ENCODE results near the gene ABCC10. TPM values are rescaled to one million over a fixed set of nuclear protein-coding genes. Genes with fewer than 3 reads are reported as not detected.

ABCC10 gene
- total and polyA plus RNA-seq, 10 of the 15 experiments (the other 5 are each of a cell fraction or from before 2014, with no cell fraction given): 0.80 to 18.2 (median 6.4) TPM

DNA sequence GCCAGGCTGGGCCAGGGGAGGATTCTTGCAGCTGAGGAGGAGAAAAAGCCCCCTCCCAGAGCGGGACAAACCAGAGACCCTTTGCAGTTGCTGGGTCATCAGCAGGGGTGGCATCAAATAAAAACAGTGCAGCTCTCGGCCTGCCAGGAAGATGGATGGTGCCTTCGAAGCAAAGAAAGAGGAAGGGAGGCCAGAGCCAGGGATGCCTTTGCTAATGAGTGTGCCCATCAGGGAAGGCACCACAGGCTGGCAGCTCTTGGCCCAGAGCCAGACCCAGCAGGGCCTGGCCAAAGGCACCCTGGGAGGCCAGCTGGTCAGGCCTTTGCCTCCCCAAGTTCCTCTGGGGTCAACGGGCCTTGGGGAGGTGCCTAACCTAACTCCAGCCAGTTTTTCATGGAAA lies 31.6 kb upstream of the ABCC10 start:
- FAIRE-seq: no peak
- Histone ChIP-seq H3K79me2 (ENCODE audit: control insufficient read depth, insufficient read depth, low read length) (peaks cover 33% of the 10 kb centered on the region), H3K36me3 (ENCODE audit: control insufficient read depth in 2 of 2, insufficient read depth in 2 of 2, low read length in 1 of 2) (no peaks in the 10 kb centered on the region), H3K9me3 (replicated peaks; ENCODE audit: control insufficient read depth, insufficient read depth, low read length) (no peaks in the 10 kb centered on the region), H3K9ac (ENCODE audit: control insufficient read depth, insufficient read depth, low read length) (no peak overlapping the region), H3K27me3 (replicated peaks in 1 of 2; ENCODE audit: control insufficient read depth in 2 of 2, insufficient read depth in 2 of 2, low read length in 1 of 2) (no peaks in the 10 kb centered on the region), H3K4me2 (ENCODE audit: control insufficient read depth, insufficient read depth) (no peak overlapping the region), H3K27ac (ENCODE audit: control insufficient read depth, insufficient read depth) (no peak overlapping the region), H3K4me1 (ENCODE audit: control insufficient read depth, insufficient read depth, low read length) (peaks cover 6% of the 10 kb centered on the region; the same call in 1 of the 2 replicates), H4K20me1 (ENCODE audit: control insufficient read depth, insufficient read depth) (no peaks in the 10 kb centered on the region), H3K4me3 (no peak overlapping the region), H2AFZ (ENCODE audit: control insufficient read depth, low read depth, low read length) (no peak overlapping the region)
- TF ChIP-seq LARP7 (IDR thresholded peaks at IDR 0.05) (no peak), YBX1 (IDR thresholded peaks at IDR 0.05) (no peak), EED (IDR thresholded peaks at IDR 0.05; ENCODE audit: low read depth) (no peak), FOS (IDR thresholded peaks at IDR 0.05; ENCODE audit: borderline replicate concordance, extremely low read depth, insufficient read length) (no peak), ZNF207 (IDR thresholded peaks at IDR 0.05; ENCODE audit: borderline replicate concordance) (no peak), SIN3A (IDR thresholded peaks at IDR 0.05; ENCODE audit: low read depth, low read length) (no peak), USF2 (IDR thresholded peaks at IDR 0.05; ENCODE audit: borderline replicate concordance, low read depth, low read length) (no peak), CTCF (IDR thresholded peaks at IDR 0.05 in 2 of 3, conservative IDR thresholded peaks at IDR 0.05 in 1 of 3; ENCODE audit: control insufficient read depth in 2 of 3, extremely low read depth in 1 of 3, insufficient read depth in 1 of 3, low read depth in 3 of 3, low read length in 3 of 3) (no peak), SREBF1 (IDR thresholded peaks at IDR 0.05; ENCODE audit: low read length) (no peak), SREBF2 (IDR thresholded peaks at IDR 0.05; ENCODE audit: low read length) (no peak), SMC3 (IDR thresholded peaks at IDR 0.05; ENCODE audit: borderline replicate concordance, low read length) (no peak), SMAD1 (IDR thresholded peaks at IDR 0.05; ENCODE audit: low read depth, partially characterized antibody) (no peak), NR2F1 (conservative IDR thresholded peaks at IDR 0.05) (no peak), POU2F2 (IDR thresholded peaks at IDR 0.05; ENCODE audit: borderline replicate concordance, low read depth, low read length) (no peak), HCFC1 (IDR thresholded peaks at IDR 0.05; ENCODE audit: low read length) (no peak)
- TF ChIP-seq, protein P1, sequence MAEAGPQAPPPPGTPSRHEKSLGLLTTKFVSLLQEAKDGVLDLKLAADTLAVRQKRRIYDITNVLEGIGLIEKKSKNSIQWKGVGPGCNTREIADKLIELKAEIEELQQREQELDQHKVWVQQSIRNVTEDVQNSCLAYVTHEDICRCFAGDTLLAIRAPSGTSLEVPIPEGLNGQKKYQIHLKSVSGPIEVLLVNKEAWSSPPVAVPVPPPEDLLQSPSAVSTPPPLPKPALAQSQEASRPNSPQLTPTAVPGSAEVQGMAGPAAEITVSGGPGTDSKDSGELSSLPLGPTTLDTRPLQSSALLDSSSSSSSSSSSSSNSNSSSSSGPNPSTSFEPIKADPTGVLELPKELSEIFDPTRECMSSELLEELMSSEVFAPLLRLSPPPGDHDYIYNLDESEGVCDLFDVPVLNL (IDR thresholded peaks at IDR 0.05; ENCODE audit: low read depth, low read length): no peak
- POLR2A ChIA-PET: interaction anchor here (0.5 to 7.8 kb wide), 3 partner anchors 28 to 578 kb away, joined by 4 to 91 read pairs (median 5); partner anchors contain the start of gene ZNF318
- 71% methylated on average over 4 of the region's 4 CpGs for WGBS (ENCODE audit: insufficient coverage, insufficient replicate concordance, low lambda C conversion rate, missing lambda C conversion rate)
- CTCF ChIA-PET: interaction anchor here (1.1 to 7.6 kb wide), 10 partner anchors 9 to 167 kb away, joined by 3 to 118 read pairs (median 6); partner anchors contain the start of genes CRIP3 and DNPH1
- no TSS peak for BruUV-seq (replicated peaks)
- SMC1A ChIA-PET (ENCODE audit: uncharacterized antibody, unreplicated experiment): interaction anchor here (0.7 to 27.6 kb wide), 10 partner anchors 9 to 132 kb away, joined by 3 to 616 read pairs (median 4); partner anchors contain the start of genes CRIP3 and ZNF318
- DNase-seq (ENCODE audit: low read depth, low spot score): no peak
- intact Hi-C loops (cut with micrococcal nuclease; ENCODE audit: unreplicated experiment): no loop called here
- ATAC-seq: no peak
- RAD21 ChIA-PET (ENCODE audit: unreplicated experiment): interaction anchor here (0.8 to 7.5 kb wide), 7 partner anchors 9 to 127 kb away, joined by 3 to 57 read pairs (median 4); partner anchors contain the start of genes ABCC10 and ZNF318
- in situ Hi-C loops (cut with MboI): no loop called here

Measured in GM12878 (cell line).